Thyroid gland (tissue), 4 donors: ENCODE measurements around the gene NBAS. TPM values are rescaled to one million over a fixed set of nuclear protein-coding genes. Genes with fewer than 3 reads are reported as not detected.

ENCODE experiments used
- DNase-seq, 2 donors: peaks; one replicate each; pipeline ENCODE4 v3.0.0-alpha.2; 2019
- H3K27ac ChIP-seq, 3 donors: fragments of 200-600 bp; sonication (generic); 1 replicate in 2 of 3; 2 replicates in 1 of 3; pipeline ENCODE4 v1.5.1; 2016 to 2019; ENCODE audit warnings: mild to moderate bottlenecking in 1 of 3, moderate library complexity in 1 of 3
- H3K27me3 ChIP-seq: fragments of 200-600 bp; sonication (generic); one replicate; pipeline ENCODE4 v1.5.1; 2019
- H3K36me3 ChIP-seq, 2 donors: fragments of 200-600 bp; sonication (generic); one replicate each; pipeline ENCODE4 v1.5.1; 2016 to 2019
- H3K4me1 ChIP-seq, 2 donors: fragments of 200-600 bp; sonication (generic); one replicate each; pipeline ENCODE4 v1.5.1; 2017 to 2019
- H3K4me3 ChIP-seq, 3 donors: fragments of 200-600 bp; sonication (generic); replicated peaks in 1 of 3; 1 replicate in 2 of 3; 2 replicates in 1 of 3; pipeline ENCODE4 v1.5.1; 2016; ENCODE audit warnings: mild to moderate bottlenecking in 1 of 3
- H3K9me3 ChIP-seq: fragments of 200-600 bp; sonication (generic); one replicate; pipeline ENCODE4 v1.5.1; 2017
- POLR2A ChIP-seq, 2 donors: fragments of 450-650 bp; IDR thresholded peaks; one replicate each; pipeline ENCODE4 v1.6.1; 2017; ENCODE audit warnings: antibody characterized with exemption in 2 of 2, mild to moderate bottlenecking in 2 of 2, moderate library complexity in 1 of 2
- WGBS, 2 donors: methylation state at CpG; one replicate each; pipeline ENCODE4 v1.1.5; 2017; 5-methylcytosine and 5-hydroxymethylcytosine counted together
- intact Hi-C: fragments of 100-400 bp; cut with DNase I; formaldehyde crosslinking; loops from one replicate; pipeline ENCODE4 v1.15.1; 2023
- total RNA-seq, 4 donors: library from RNA; depleted of rRNA; stranded (reverse); fragments of >200 nt; gene quantifications; one replicate each; pipeline ENCODE4 v1.2.3, GENCODE V29; 2016
- TF ChIP-seq, protein P1 (sequence below), 6 experiments: fragments of 200-600 bp in 3 of 6; fragments of 450-650 bp in 3 of 6; sonication (generic) in 3 of 6; IDR thresholded peaks; one replicate each; pipeline ENCODE4 v1.5.1; 2016 to 2019; ENCODE audit warnings: antibody characterized with exemption in 6 of 6, mild to moderate bottlenecking in 2 of 6, inconsistent platforms in 1 of 6, moderate library complexity in 1 of 6

NBAS gene
- total RNA-seq, 4 donors from 2014 or later = 50.4 to 71.5 (median 54.7) TPM

DNA sequence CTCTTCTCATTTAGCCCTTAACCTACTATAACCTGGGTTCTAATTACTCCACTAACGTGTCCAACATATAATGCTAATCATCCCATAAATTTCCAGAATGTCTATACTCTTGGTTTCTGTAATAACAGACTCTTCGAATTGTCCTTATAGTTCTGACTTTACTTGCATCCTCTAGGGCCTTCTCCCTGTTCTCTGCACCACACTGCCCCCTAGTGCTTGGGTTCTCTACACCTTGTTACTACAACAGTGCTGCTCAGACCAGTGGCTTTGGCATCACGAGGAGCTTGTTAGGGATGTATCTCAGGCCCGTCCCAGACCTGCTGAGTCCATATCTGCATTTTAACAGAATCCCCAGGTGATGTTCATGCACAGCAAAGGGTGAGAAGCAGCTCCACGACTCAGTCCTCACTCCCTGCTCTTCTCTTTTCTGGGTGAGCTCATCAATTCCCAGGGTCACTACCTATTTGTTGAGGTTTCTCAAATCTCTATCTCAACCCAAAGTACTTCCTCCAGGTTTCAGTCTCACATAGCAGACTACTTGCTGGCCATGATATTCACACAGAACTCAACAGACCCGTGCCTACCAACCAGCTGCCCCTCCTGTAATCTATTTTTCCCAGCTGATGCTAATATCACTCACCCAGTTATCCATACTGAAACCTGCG is 16.1 kb upstream of the NBAS start:
- Histone ChIP-seq H3K4me1 (no peaks in the 10 kb centered on the region), H3K27me3 (no peaks in the 10 kb centered on the region), H3K36me3 (no peaks in the 10 kb centered on the region), H3K27ac (no peak overlapping the region), H3K4me3 (no peak overlapping the region), H3K9me3 (no peaks in the 10 kb centered on the region)
- intact Hi-C loops = no loop called here
- TF ChIP-seq POLR2A (IDR thresholded peaks at IDR 0.05) = no peak
- TF ChIP-seq, protein P1, sequence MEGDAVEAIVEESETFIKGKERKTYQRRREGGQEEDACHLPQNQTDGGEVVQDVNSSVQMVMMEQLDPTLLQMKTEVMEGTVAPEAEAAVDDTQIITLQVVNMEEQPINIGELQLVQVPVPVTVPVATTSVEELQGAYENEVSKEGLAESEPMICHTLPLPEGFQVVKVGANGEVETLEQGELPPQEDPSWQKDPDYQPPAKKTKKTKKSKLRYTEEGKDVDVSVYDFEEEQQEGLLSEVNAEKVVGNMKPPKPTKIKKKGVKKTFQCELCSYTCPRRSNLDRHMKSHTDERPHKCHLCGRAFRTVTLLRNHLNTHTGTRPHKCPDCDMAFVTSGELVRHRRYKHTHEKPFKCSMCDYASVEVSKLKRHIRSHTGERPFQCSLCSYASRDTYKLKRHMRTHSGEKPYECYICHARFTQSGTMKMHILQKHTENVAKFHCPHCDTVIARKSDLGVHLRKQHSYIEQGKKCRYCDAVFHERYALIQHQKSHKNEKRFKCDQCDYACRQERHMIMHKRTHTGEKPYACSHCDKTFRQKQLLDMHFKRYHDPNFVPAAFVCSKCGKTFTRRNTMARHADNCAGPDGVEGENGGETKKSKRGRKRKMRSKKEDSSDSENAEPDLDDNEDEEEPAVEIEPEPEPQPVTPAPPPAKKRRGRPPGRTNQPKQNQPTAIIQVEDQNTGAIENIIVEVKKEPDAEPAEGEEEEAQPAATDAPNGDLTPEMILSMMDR (IDR thresholded peaks at IDR 0.05) = peak in 5 of 6 experiments; percentile 38 to 68 (median 54)
- DNase-seq = peak; percentile 75 to 84
- 21 to 22% methylated on average over 7 of the region's 7 CpGs for WGBS, 2 donors

DNA sequence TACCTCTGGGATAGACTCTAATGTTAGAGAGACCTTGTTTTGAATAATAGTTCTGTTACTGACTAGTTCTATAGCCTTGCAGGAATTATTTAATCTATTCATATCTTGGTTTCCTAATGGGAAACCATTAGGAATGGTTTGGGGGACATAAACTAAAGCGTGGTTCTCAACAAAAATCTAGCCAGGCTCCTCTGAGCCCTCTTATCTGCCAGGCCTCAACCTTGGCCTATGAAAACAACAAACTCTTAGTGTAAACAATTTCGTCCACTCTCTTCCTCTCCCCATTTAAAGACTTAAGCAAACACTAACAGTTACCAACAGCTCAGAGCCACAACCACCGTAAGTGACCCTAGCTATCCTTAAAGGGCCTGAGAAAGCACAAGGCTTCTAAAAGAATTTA is 10.6 kb upstream of the NBAS start:
- WGBS, 2 donors = 66 to 73% methylated on average over 3 of the region's 3 CpGs

DNA sequence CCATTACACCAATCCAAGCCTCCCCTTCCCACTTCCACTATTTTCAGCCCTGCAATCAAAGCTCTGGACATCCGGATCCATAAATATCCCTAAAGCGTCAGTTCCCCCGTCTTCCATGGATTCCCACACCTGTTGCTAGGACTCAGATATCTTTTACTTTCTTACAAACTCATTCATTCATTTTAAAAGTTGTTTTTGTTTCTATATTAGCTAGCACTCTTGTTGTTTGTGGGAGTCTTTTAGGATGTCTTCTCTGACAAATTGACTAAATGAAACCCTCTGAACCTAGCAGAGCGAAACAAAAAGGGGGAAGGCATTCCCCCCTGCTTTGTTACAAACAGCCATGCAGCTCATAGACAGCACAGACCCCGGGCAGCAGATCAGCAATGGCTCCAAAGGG is 9.0 kb upstream of the NBAS start:
- 62 to 66% methylated on average over 5 of the region's 5 CpGs for WGBS, 2 donors
- H3K27me3 ChIP-seq = no peaks in the 10 kb centered on the region
- no peaks in the 10 kb centered on the region for H3K9me3 ChIP-seq
- TF ChIP-seq, protein P1 (IDR thresholded peaks at IDR 0.05) = no peak
- TF ChIP-seq POLR2A (IDR thresholded peaks at IDR 0.05) = no peak
- H3K4me3 ChIP-seq = no peak overlapping the region
- no peaks in the 10 kb centered on the region for H3K36me3 ChIP-seq
- H3K27ac ChIP-seq = no peak overlapping the region
- H3K4me1 ChIP-seq = no peaks in the 10 kb centered on the region
- DNase-seq = no peak
- intact Hi-C loops = no loop called here

More for the DNA sequence above, 10.6 kb upstream of the NBAS start:
- Histone ChIP-seq H3K27me3 (no peaks in the 10 kb centered on the region), H3K9me3 (no peaks in the 10 kb centered on the region), H3K4me3 (no peak overlapping the region), H3K4me1 (no peaks in the 10 kb centered on the region), H3K27ac (no peak overlapping the region), H3K36me3 (no peaks in the 10 kb centered on the region)
- no peak for TF ChIP-seq POLR2A (IDR thresholded peaks at IDR 0.05)
- TF ChIP-seq, protein P1 (IDR thresholded peaks at IDR 0.05) = no peak
- intact Hi-C loops = no loop called here
- DNase-seq = no peak

DNA sequence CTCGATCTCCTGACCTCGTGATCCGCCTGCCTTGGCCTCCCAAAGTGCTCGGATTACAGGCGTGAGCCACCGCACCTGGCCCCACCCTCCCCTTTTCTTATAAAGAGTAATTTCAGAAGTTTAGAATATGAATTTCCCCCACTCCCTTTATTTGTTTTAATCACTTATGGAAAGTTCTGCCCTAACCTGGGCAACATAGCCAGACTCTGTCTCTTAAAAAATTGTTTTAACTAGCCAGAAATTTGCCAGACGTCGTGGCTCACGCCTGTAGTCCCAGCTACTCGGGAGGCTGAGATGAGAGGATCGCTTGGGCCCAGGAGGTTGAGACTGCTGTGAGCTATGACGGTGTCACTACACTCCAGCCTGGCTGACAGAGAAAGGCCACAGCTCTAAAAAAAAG is 7.7 kb upstream of the NBAS start:
- Histone ChIP-seq H3K4me3 (no peak overlapping the region), H3K27ac (no peak overlapping the region), H3K4me1 (no peaks in the 10 kb centered on the region), H3K36me3 (no peaks in the 10 kb centered on the region), H3K27me3 (no peaks in the 10 kb centered on the region), H3K9me3 (no peaks in the 10 kb centered on the region)
- 94 to 95% methylated on average over 12 of the region's 12 CpGs for WGBS, 2 donors
- no peak for DNase-seq
- intact Hi-C loops = no loop called here
- TF ChIP-seq POLR2A (IDR thresholded peaks at IDR 0.05) = no peak
- TF ChIP-seq, protein P1 (IDR thresholded peaks at IDR 0.05) = no peak

DNA sequence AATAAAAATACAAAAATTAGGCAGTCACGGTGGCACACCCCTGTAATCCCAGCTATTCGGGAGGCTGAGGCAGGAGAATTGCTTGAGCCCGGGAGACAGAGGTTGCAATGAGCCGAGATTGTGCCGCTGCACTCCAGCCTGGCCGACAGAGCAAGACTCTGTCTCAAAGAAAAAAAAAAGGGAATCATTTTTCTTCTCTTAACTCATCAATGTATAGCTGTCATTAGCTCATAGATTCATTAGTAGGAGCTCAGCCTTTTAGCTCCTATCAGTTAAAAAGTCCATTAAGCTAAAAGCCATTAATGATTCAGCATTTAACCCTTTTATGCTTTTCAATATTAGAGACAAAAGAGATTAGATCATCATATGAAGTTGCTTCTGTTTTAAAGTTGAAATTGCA is 5.8 kb upstream of the NBAS start:
- Histone ChIP-seq H3K36me3 (no peaks in the 10 kb centered on the region), H3K4me1 (peaks cover 0 to 3% of the 10 kb centered on the region in 2 donors), H3K27ac (no peak overlapping the region), H3K27me3 (no peaks in the 10 kb centered on the region), H3K9me3 (no peaks in the 10 kb centered on the region), H3K4me3 (no peak overlapping the region)
- DNase-seq = no peak
- intact Hi-C loops = no loop called here
- TF ChIP-seq, protein P1 (IDR thresholded peaks at IDR 0.05) = no peak
- no peak for TF ChIP-seq POLR2A (IDR thresholded peaks at IDR 0.05)
- WGBS, 2 donors = 90 to 91% methylated on average over 6 of the region's 6 CpGs
